Iris pigment epithelial cell (primary cell): Measurements from ENCODE around the gene ARL11.
"Not testable (repeated sequence)": the region's sequence is repeated elsewhere in the genome, so short reads cannot be mapped to it uniquely, and the experiment has no call there.

Source experiments
- DNase-seq: peaks from one replicate; pipeline ENCODE4 v3.0.0-alpha.2; 2011; ENCODE audit warnings: low read depth

ARL11 gene

DNA sequence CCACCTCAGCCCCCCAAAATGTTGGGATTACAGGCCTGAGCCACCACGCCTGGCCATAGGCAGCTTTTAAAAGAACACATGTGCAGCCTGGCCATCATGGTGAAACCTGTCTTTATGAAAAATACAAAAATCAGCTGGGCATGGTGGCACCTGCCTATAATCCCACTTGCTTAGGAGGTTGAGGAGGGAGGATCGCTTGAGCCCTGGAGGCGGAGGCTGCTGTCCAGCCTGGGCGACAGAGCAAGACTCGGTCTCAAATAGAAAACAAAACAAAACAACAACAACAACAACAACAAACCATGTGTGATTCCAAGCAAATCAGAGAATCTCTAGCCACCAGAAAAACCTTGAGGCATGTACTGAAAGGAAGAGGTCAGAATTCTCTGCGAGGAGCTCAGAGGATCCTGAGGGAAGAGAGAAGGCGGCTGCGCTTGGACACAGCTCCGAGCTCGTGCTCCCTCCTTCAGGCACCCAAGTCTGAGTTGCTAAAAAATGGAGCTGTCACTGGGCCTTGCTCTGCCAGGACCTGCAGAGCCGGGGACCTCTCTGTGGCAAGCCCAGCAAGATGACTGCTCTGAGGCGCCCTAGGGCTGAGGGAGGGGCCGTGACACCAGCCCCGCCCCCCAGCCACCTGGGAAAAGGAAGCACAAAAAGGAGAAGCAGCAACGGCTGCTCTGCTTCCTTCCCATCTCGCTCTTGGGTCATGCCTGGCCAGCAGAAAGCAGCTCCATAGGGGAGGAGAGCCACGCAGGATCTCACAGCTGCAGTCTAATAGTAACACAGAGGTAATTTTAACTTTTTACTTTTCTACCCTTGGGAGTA is at the start of gene ARL11:
TSS of gene ARL11 (plus strand) at position 677 of the 822 bp plus-strand sequence. CDS start 1,941 bp downstream, outside the sequence.
- no peak for DNase-seq

DNA sequence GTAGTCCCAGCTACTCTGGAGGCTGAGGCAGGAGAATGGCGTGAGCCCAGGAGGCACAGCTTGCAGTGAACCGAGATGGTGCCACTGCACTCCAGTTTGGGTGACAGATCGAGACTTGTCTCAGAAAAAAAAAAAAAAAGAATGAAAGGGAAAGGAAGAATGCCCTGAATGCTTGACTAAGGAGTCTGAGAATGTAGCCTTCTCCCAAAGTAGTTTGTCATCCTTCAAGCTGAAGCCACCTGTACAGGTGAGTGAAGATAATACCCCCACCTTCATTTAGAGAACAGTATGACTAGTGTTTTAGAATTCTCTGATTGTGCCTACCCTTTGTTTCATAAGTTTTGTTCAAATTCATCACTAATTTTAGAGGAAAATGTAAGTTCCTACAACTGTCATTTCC is 48.8 kb upstream of the ARL11 start:
- DNase-seq = no peak

GRCh38 chr13:49580980-49581680 is 47.2 kb upstream of the ARL11 start:
- no peak for DNase-seq

DNA sequence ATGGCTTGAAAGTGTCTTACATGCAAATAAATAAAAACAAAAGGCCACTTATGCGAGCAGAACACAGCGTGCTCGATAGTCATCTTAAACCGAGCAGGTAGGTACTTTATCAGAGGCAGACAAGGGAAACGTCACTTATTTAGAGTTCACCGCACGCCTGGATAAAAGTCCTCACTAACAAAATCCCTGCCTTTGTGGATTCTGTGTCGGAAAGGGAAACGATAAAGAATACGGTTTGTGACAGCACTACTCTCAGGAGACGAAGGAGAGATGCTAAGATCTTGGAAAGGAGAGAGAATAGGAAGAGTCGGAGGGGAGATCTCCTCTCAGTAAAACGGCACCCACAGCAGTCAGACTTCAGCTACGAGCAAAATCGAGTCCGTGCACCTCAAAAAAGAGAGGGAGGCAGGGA is 43.5 kb upstream of the ARL11 start:
- DNase-seq = peak; percentile 14

DNA sequence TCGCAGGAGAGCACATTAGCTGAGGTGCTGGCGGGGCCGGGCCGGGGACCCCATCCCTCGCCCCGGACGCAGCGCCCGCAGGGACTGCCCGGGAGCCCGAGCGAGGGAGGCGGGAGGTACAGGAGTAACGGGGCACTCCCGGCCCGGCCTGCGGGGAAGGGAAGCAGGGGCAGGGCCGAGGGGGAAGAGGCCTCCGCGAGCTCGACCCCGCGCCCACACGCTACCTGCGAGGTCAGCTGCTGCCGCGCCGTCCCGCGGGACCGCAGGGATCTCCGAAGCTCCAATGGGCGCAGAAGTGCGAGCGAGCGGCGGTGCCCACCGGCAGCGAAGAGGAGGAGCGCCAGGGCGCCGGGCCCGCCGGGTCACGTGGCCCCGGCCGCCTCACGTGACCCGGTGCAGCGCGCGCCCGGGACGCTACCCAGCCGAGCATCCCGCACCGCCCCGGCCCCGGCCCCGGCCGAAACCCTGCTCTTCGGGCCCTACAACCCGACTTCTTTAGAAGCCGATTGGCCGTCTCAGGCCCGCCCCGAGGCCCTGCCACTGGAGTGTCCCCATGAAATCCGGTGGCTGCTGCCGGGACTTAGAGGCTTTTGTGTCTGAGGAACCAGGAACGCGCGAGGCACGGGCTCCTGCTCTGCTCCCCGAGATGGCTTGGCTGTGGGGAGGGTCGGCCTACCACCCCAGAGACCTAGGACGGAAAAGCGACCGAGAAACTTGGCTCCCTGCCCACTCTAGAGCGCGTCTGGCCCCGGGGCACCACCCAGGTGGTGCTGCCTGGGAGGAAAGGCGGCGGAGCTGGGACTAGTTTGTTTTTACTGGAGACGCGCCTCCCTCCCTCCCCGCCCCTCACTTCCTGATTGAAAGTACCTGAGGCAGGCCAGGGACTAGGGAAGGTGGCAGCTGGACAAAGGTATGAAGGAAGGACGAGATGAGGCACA is 42.8 kb upstream of the ARL11 start, which contains the start of gene RCBTB1:
TSS of gene RCBTB1 (minus strand) at position 339 of the 938 bp plus-strand sequence. CDS start 18,279 bp downstream, outside the sequence.
- DNase-seq = peak; percentile 57

GRCh38 chr13:49586717-49587116 is 41.6 kb upstream of the ARL11 start:
- no peak for DNase-seq

DNA sequence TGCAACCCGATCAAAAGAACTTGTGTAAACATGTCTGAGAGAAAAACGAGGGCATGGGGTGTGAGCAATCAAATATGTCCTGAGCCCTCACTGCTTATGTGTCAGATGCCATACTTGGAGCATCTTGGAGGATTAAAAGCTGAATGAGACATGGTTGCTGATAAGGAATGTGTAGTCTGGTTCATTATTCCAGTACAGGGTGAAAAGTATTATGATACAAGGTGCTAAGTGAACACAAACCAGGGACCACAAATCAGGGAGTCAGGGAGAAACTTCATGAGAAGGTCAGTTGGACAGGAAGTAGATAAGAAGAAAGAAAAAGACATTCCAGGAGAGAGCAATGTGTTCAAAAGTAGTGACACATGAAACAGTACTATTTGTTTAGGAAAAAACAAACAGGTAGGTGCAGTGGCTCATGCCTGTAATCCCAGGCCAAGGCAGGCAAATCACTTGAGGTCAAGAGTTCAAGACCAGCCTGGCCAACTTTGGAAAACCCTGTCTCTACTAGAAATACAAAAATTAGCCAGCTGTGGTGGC is 40.9 kb upstream of the ARL11 start:
- peak; percentile 80 for DNase-seq

DNA sequence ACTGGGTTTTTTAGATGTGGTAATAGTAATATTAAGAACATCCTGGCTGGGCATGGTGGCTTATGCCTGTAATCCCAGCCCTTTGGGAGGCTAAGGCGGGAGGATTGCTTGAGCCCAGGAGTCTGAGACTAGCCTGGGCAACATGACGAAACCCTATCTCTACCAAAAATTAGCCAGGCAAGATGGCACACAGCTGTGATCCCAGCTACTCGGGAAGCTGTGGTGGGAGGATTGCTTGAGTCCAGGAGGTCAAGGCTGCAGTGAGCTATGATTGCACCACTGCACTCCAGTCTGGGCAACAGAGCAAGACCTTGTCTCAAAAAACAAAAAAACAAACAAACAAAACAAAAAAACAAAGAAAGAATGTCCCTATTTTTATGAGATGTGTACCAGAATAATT is 37.6 kb upstream of the ARL11 start:
- not testable (repeated sequence) for DNase-seq

- not testable (repeated sequence) for DNase-seq
These were observed 34.4 kb upstream of the ARL11 start for GRCh38 chr13:49593876-49594275.

GRCh38 chr13:49594576-49594975 is 33.7 kb upstream of the ARL11 start:
- no peak for DNase-seq

DNA sequence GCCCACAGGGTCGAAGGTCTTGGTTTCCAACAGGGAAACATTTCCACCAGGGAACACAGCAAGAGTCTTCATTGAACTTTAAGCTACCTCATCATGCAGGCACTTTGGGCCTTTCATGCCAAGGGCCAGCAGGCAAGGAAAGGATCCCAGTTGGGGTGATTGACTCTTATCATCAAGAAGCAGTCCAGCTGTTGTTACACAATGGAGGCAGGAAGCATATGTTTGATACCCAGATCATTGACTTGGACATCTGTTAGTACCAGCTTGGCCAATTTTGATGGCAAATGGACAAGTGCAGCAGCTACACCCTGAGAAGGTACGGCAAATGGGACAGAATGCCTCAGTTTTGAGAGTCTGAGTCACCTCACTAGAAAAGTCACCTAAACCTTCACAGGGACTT is 32.1 kb upstream of the ARL11 start:
- no peak for DNase-seq

GRCh38 chr13:49597043-49597641 is 31.2 kb upstream of the ARL11 start:
- no peak for DNase-seq

DNA sequence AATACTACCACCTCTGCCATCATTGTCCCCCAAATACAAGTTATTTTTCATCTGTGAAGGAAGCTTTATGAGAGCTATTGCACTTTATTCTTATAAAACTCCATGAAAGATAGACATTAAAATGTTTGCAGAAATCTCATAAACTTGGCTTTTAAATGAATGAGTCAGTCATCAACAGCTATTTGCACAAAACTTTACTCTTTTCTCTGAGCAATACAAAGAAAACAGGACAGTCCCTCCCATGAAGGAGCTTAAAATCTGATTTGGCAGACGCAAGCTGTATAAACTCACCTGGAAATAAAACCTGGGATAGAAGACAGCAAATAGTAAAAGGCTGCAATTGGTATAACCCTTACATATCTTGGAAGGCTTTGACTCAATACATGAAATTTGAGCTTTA is 26.3 kb upstream of the ARL11 start:
- no peak for DNase-seq

- DNase-seq = not testable (repeated sequence)
These were observed 25.7 kb upstream of the ARL11 start for GRCh38 chr13:49602615-49603014.

GRCh38 chr13:49604570-49604969 is 23.7 kb upstream of the ARL11 start:
- peak; percentile 24 for DNase-seq

- peak; percentile 89 for DNase-seq
These were observed 21.3 kb upstream of the ARL11 start for GRCh38 chr13:49606747-49607648.

DNA sequence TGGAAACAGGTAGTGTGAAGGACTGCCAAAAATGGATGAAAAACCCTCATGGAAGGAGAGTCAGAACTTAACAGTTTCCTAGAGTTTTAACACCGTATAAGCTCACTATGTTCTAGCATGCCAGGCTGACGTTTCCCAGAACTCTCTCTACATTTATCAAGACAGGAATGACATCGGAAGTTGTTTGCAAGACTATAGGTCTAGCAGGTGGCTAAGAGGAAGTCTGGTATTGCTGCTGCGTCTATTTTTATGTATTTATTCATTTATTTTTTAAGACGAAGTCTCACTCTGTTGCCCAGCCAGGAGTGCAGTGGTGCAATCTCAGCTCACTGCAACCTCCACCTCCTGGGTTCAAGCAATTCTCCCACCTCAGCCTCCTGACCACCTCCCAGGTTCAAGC is 20.5 kb upstream of the ARL11 start:
- DNase-seq = no peak

- DNase-seq = no peak
These were observed 19.5 kb upstream of the ARL11 start for GRCh38 chr13:49608651-49609331.

GRCh38 chr13:49610176-49610575 is 18.1 kb upstream of the ARL11 start:
- no peak for DNase-seq

- DNase-seq = not testable (repeated sequence)
These were observed 16.3 kb upstream of the ARL11 start for GRCh38 chr13:49612042-49612441.
